HepG2 (cell line): ENCODE measurements around the gene TSACC. TPM values are rescaled to one million over a fixed set of nuclear protein-coding genes. Genes with fewer than 3 reads are reported as not detected.
A peak's percentile ranks its signal among the peaks of the same experiment; 100 is the strongest.

Experiments
- FOXM1 ChIP-seq: sonication (generic); formaldehyde crosslinking; IDR thresholded peaks from 2 replicates; pipeline ENCODE4 v1.5.0; 2020; ENCODE audit warnings: missing genetic modification reagents
- KDM4B ChIP-seq: sonication (generic); formaldehyde crosslinking; IDR thresholded peaks from 2 replicates; pipeline ENCODE4 v1.4.0; 2020; ENCODE audit warnings: missing genetic modification reagents
- KLF12 ChIP-seq: sonication (generic); formaldehyde crosslinking; IDR thresholded peaks from 2 replicates; pipeline ENCODE4 v1.4.0; 2020; ENCODE audit warnings: missing genetic modification reagents, borderline replicate concordance
- MXD3 ChIP-seq: IDR thresholded peaks from 2 replicates; pipeline ENCODE4 v1.6.1; 2016; ENCODE audit warnings: mild to moderate bottlenecking, missing biosample characterization, missing genetic modification reagents
- PRDM10 ChIP-seq: sonication (generic); formaldehyde crosslinking; IDR thresholded peaks from 2 replicates; pipeline ENCODE4 v1.4.0; 2020; ENCODE audit warnings: low read depth, missing genetic modification reagents
- TEAD3 ChIP-seq: optimal IDR thresholded peaks from 2 replicates; pipeline ENCODE3; 2016; ENCODE audit warnings: borderline replicate concordance
- TFDP1 ChIP-seq: IDR thresholded peaks from 2 replicates; pipeline ENCODE4 v1.6.1; 2016; ENCODE audit warnings: missing compliant biosample characterization, missing genetic modification reagents, borderline replicate concordance
- THAP9 ChIP-seq: sonication (generic); formaldehyde crosslinking; IDR thresholded peaks from 2 replicates; pipeline ENCODE4; 2020; ENCODE audit warnings: missing genetic modification reagents, mild to moderate bottlenecking, borderline replicate concordance
- ZNF281 ChIP-seq: sonication (generic); formaldehyde crosslinking; IDR thresholded peaks from 2 replicates; pipeline ENCODE4 v1.4.0; 2020; ENCODE audit warnings: missing genetic modification reagents, borderline replicate concordance
- ZNF550 ChIP-seq: sonication (generic); formaldehyde crosslinking; IDR thresholded peaks from 2 replicates; pipeline ENCODE4 v1.4.0; 2020; ENCODE audit warnings: mild to moderate bottlenecking, missing genetic modification reagents, borderline replicate concordance
- ZNF704 ChIP-seq: sonication (generic); formaldehyde crosslinking; IDR thresholded peaks from 2 replicates; pipeline ENCODE4 v1.8.1; 2023; ENCODE audit warnings: mild to moderate bottlenecking, inconsistent platforms, moderate library complexity, missing genetic modification reagents, borderline replicate concordance
- ZNF737 ChIP-seq: sonication (generic); formaldehyde crosslinking; IDR thresholded peaks from 2 replicates; pipeline ENCODE4 v1.5.0; 2020; ENCODE audit warnings: missing genetic modification reagents, mild to moderate bottlenecking, borderline replicate concordance
- ZNF772 ChIP-seq: sonication (generic); formaldehyde crosslinking; IDR thresholded peaks from 2 replicates; pipeline ENCODE4 v1.5.0; 2020; ENCODE audit warnings: mild to moderate bottlenecking, missing genetic modification reagents
- polyA plus RNA-seq, 8 experiments: library from polyadenylated mRNA; depleted of rRNA in 3 of 8; stranded (reverse) in 7 of 8; unstranded in 1 of 8; fragments of >200 nt; fragmentation: Illumina TruSeq in 4 of 8; extraction: Trizol in 4 of 8; gene quantifications; 2 replicates each; pipeline versions ENCODE4 v1.2.1 to v1.2.3, GENCODE V29; 2011 to 2016; ENCODE audit warnings: low read depth in 4 of 8, missing spikeins in 1 of 8, mixed read lengths in 1 of 8; ENCODE audit not compliant: insufficient read depth in 1 of 8
- total RNA-seq, 5 experiments: library from RNA; depleted of rRNA; stranded (reverse); fragments of >200 nt; fragmentation: Illumina TruSeq; extraction: Trizol; gene quantifications; 2 replicates each; pipeline ENCODE4 v1.2.3, GENCODE V29; 2016; ENCODE audit warnings: low read depth in 1 of 5

TSACC gene
- total and polyA plus RNA-seq, 2 of the 13 experiments (the other 11 are each of a cell fraction or from before 2014, with no cell fraction given) = 1.5 to 2.6 TPM

GRCh38 chr1:156338180-156338976, at the start of gene TSACC, which contains the start of gene CCT3 (continued):
- no peak for TF ChIP-seq FOXM1 (CRISPR knock-in tag)
- no peak for TF ChIP-seq ZNF737 (CRISPR knock-in tag)
- TF ChIP-seq ZNF704 (CRISPR knock-in tag) = peak; percentile 64; the same call in 1 of the 2 replicates
- TF ChIP-seq ZNF281 = no peak
- peak; percentile 19 for TF ChIP-seq TEAD3
- no peak for TF ChIP-seq KDM4B (CRISPR knock-in tag)
- TF ChIP-seq MXD3 (CRISPR knock-in tag) = no peak; the same call in 1 of the 2 replicates
- TF ChIP-seq PRDM10 (CRISPR knock-in tag) = no peak
- TF ChIP-seq THAP9 (CRISPR knock-in tag) = peak; percentile 72
- no peak for TF ChIP-seq ZNF550
- no peak; the same call in 1 of the 2 replicates for TF ChIP-seq ZNF772 (CRISPR knock-in tag)
- peak; percentile 80 for TF ChIP-seq TFDP1 (CRISPR knock-in tag)
- TF ChIP-seq KLF12 (CRISPR knock-in tag) = no peak
